GM12892 (cell line): ENCODE measurements around the gene BAZ2B.

Experiments used
- POLR2A ChIP-seq: IDR thresholded peaks from 2 replicates; pipeline ENCODE4 v1.6.1; 2011; ENCODE audit warnings: low read depth, low read length, control low read depth
- POLR2AphosphoS5 ChIP-seq: IDR thresholded peaks from 2 replicates; pipeline ENCODE4 v1.6.1; 2011; ENCODE audit warnings: low read depth, low read length, control low read depth

GRCh38 chr2:159409116-159409800 lies 207.1 kb downstream of the BAZ2B start:
- no peak for TF ChIP-seq POLR2A
- TF ChIP-seq POLR2AphosphoS5 = no peak
